GM18526 (cell line): ENCODE measurements around the gene ZNF609.

Source experiments
- POLR2A ChIP-seq: IDR thresholded peaks from 3 replicates; pipeline ENCODE4 v1.6.1; 2011; ENCODE audit not compliant: insufficient read length; ENCODE audit errors: extremely low read depth

ZNF609 gene

GRCh38 chr15:64443747-64444621 is 16.4 kb upstream of the ZNF609 start:
- TF ChIP-seq POLR2A = no peak

- TF ChIP-seq POLR2A = no peak
Observed at GRCh38 chr15:64444836-64445235, 15.5 kb upstream of the ZNF609 start.

GRCh38 chr15:64447536-64448315 is 12.7 kb upstream of the ZNF609 start:
- TF ChIP-seq POLR2A = no peak

- TF ChIP-seq POLR2A = no peak
Observed at GRCh38 chr15:64452988-64453688, 7.2 kb upstream of the ZNF609 start.

GRCh38 chr15:64453689-64454037 is 6.7 kb upstream of the ZNF609 start:
- no peak for TF ChIP-seq POLR2A

GRCh38 chr15:64454282-64454681 is 6.1 kb upstream of the ZNF609 start:
- TF ChIP-seq POLR2A = no peak

GRCh38 chr15:64455961-64456371 is 4.4 kb upstream of the ZNF609 start:
- TF ChIP-seq POLR2A = no peak

GRCh38 chr15:64456634-64457108 is 3.7 kb upstream of the ZNF609 start:
- no peak for TF ChIP-seq POLR2A

- no peak for TF ChIP-seq POLR2A
Observed at GRCh38 chr15:64459066-64459781, 1.2 kb upstream of the ZNF609 start.

GRCh38 chr15:64460724-64461720 is 644 bp downstream of the ZNF609 start:
- TF ChIP-seq POLR2A = no peak

- TF ChIP-seq POLR2A = no peak
Observed at GRCh38 chr15:64461721-64462162, 1.4 kb downstream of the ZNF609 start.

GRCh38 chr15:64462492-64462891 is 2.1 kb downstream of the ZNF609 start:
- TF ChIP-seq POLR2A = no peak

- no peak for TF ChIP-seq POLR2A
Observed at GRCh38 chr15:64464276-64465005, 4.1 kb downstream of the ZNF609 start.
